Gastrocnemius medialis (tissue), 4 donors: ENCODE data around the gene GJD4.

Experiments used
- CTCF ChIP-seq, 5 experiments: fragments of 450-650 bp in 3 of 5; fragments of 200-600 bp in 2 of 5; sonication (generic) in 2 of 5; IDR thresholded peaks in 4 of 5; conservative IDR thresholded peaks in 1 of 5; 1 replicate in 4 of 5; 2 replicates in 1 of 5; pipeline ENCODE4 v1.5.1; 2016 to 2019; ENCODE audit warnings: antibody characterized with exemption in 5 of 5, mild to moderate bottlenecking in 3 of 5, moderate library complexity in 3 of 5
- POLR2A ChIP-seq, 2 donors: fragments of 450-650 bp; IDR thresholded peaks; one replicate each; pipeline ENCODE4 v1.6.1; 2017; ENCODE audit warnings: antibody characterized with exemption in 2 of 2, mild to moderate bottlenecking in 2 of 2, moderate library complexity in 2 of 2

- TF ChIP-seq CTCF (IDR thresholded peaks at IDR 0.05 in 4 of 5, conservative IDR thresholded peaks at IDR 0.05 in 1 of 5) (no peak), POLR2A (IDR thresholded peaks at IDR 0.05) (no peak)
Observed at GRCh38 chr10:35652824-35653223, 47.7 kb downstream of the GJD4 start.
